AG09309 (cell line): ENCODE results near the gene IDUA.
"Not testable (repeated sequence)": the region's sequence is repeated elsewhere in the genome, so short reads cannot be mapped to it uniquely, and the experiment has no call there.

Experiments
- DNase-seq: peaks from one replicate; pipeline ENCODE4 v3.0.0-alpha.2; 2010; ENCODE audit warnings: low read depth
- H3K4me3 ChIP-seq: 2 replicates; pipeline ENCODE4 v1.5.1; 2011; ENCODE audit warnings: mild to moderate bottlenecking, low read depth, low read length, moderate library complexity; ENCODE audit not compliant: control insufficient read depth
- CTCF ChIP-seq: IDR thresholded peaks from 2 replicates; pipeline ENCODE4 v1.5.1; 2011; ENCODE audit warnings: mild to moderate bottlenecking, low read depth, low read length, inconsistent platforms; ENCODE audit not compliant: insufficient read depth, control insufficient read depth; ENCODE audit errors: missing control alignments

IDUA gene

GRCh38 chr4:1049591-1049905 lies 62.7 kb downstream of the IDUA start:
- DNase-seq: no peak
- TF ChIP-seq CTCF: no peak
- no peak overlapping the region for H3K4me3 ChIP-seq

- DNase-seq: no peak
- TF ChIP-seq CTCF: peak; percentile 19
- H3K4me3 ChIP-seq: no peak overlapping the region
These were observed 63.8 kb downstream of the IDUA start for GRCh38 chr4:1050486-1051213.

DNA sequence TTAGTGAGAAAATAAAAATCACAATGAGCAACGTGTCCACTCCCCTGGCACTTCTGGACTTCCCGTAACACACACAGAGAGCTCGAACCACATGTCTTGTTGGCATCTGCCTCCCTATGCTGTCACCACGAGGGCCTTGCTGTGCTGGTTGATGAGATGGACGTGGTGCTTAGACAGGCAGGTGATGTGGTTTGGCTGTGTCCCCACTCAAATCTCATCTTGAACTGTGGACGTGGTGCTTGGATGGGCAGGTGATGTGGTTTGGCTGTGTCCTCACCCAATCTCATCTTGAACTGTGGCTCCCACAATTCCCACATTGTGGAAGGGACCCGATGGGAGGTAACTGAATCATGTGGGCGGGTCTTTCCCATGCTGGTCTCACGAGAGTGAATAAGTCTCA lies 64.6 kb downstream of the IDUA start:
- DNase-seq: no peak
- H3K4me3 ChIP-seq: no peak overlapping the region
- TF ChIP-seq CTCF: no peak

DNA sequence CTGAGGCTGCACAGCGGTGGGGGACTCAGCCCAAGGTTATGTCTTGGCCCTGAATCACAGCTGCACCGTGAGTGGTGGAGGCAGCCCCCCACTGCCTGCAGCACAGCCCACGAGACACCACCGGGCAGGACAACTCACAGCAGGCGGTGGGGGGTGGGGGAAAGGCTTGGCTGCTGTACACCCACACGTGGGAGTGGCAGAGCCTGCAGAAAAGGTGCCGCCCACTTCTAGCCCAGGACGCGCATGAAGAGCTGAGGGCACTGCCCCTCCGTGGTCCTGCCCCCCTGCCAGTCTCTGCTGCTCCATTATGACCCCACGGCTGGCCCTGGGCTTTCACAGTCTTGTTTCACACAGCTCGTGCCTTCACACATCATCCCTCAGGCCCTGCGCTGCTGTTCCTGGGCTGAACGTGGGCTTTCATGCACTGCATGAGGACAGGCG lies 65.4 kb downstream of the IDUA start:
- no peak overlapping the region for H3K4me3 ChIP-seq
- DNase-seq: no peak
- TF ChIP-seq CTCF: no peak

DNA sequence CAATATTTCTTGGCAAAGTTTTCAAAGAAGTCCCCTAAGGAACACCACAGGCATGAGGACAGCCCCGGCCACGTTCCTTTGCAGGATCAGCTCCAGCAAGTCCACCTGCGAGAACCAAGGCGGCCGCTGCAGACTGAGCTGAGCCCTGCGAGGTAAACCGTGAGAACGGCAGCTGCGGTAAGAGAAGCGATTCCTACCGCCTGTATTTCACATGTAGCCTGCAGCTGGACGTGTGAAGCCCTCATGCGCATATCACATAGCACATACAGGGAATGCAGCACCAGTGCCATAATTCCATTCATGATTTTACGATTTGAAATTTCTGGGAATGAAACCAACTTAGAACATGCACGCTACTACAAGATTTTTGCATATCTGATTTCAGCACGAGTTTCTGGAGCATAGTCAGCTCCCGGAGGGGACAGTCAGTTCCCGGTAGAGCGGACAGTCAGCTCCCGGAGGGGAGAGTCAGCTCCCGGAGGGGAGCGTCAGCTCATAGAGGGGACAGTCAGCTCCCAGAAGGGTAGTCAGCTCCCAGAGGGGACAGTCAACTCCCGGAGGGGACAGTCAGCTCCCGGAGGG lies 66.3 kb downstream of the IDUA start:
- no peak for TF ChIP-seq CTCF
- DNase-seq: peak; percentile 71

DNA sequence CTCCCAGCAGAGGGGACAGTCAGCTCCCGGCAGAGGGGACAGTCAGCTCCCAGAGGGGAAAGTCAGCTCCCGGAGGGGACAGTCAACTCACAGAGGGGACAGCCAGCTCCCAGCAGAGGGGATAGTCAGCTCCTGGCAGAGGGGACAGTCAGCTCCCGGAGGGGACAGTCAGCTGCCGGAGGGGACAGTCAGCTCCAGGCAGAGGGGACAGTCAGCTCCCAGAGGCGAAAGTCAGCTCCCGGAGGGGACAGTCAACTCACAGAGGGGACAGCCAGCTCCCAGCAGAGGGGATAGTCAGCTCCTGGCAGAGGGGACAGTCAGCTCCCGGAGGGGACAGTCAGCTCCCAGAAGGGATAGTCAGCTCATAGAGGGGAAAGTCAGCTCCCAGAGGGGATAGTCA lies 67.0 kb downstream of the IDUA start:
- H3K4me3 ChIP-seq, DNase-seq: not testable (repeated sequence)

More for the DNA sequence above, 66.3 kb downstream of the IDUA start:
- no peak overlapping the region for H3K4me3 ChIP-seq
